ENCODE data around the gene TNFRSF19.

The TNFRSF19 gene

DNA sequence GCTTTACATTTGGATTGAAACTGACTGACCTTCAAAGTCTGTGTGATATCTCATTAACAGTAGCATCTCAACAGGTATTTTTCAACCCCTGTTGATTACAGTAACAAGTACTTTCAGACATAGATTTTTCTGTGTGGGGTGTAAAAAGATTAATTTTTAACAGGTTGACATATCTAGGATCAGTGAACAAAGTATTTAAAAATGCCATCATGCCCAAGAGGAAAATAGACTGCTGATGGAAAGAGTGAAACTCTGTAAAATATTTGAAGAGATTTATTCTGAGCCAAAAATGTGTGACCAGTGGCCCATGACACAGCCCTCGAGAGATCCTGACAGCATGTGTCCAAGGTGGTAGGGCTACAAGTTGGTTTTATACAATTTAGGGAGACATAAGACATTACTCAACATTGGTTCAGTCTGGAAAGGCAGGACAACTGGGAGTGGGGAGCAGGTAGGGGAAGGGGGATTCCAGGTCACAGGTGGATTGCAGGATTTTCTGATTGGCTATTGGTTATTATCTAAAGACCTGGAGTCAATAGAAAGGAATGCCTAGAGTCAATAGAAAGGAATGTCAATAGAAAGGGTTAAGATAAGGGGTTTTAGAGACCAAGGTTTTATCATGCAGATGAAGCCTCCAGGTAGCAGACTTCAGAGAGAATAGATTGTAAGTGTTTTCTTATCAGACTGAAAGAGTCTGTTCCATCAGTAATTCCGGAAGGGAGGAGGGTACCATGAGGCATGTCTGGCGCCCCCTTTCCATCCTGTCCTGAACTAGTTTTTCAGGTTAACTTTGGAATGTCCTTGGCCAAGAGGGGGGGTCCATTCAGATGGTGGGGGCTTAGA lies 29.1 kb downstream of the TNFRSF19 start:
- DNase-seq (ENCODE audit: low read depth): no peak
- no peak overlapping the region for H3K4me3 ChIP-seq (ENCODE audit: control insufficient read depth, low read depth, low read length)
- TF ChIP-seq, protein P1, sequence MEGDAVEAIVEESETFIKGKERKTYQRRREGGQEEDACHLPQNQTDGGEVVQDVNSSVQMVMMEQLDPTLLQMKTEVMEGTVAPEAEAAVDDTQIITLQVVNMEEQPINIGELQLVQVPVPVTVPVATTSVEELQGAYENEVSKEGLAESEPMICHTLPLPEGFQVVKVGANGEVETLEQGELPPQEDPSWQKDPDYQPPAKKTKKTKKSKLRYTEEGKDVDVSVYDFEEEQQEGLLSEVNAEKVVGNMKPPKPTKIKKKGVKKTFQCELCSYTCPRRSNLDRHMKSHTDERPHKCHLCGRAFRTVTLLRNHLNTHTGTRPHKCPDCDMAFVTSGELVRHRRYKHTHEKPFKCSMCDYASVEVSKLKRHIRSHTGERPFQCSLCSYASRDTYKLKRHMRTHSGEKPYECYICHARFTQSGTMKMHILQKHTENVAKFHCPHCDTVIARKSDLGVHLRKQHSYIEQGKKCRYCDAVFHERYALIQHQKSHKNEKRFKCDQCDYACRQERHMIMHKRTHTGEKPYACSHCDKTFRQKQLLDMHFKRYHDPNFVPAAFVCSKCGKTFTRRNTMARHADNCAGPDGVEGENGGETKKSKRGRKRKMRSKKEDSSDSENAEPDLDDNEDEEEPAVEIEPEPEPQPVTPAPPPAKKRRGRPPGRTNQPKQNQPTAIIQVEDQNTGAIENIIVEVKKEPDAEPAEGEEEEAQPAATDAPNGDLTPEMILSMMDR (conservative IDR thresholded peaks at IDR 0.05; ENCODE audit: control insufficient read depth, insufficient read depth, low read depth, low read length): no peak

DNA sequence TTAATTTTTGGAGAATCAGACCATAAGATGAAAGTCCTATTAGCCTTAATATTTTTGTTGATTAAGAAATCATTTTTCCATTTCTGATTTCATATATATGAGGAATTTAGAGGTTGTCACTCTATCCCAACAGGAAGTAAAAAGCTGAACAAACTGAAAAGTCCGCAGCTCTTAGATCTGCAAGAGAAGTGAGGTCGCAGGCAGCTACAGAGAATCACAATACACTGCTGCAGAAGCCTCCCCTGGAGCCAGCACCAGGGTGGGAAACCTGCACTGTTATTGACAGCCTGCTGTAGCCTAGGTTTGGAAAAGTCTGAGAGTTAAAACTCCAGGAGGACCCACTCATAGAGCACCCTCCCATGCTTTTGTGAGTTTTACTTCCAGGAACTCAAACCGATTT lies 29.9 kb downstream of the TNFRSF19 start:
- TF ChIP-seq, protein P1 (conservative IDR thresholded peaks at IDR 0.05; ENCODE audit: control insufficient read depth, insufficient read depth, low read depth, low read length): no peak
- DNase-seq (ENCODE audit: low read depth): no peak
- H3K4me3 ChIP-seq (ENCODE audit: control insufficient read depth, low read depth, low read length): no peak overlapping the region

DNA sequence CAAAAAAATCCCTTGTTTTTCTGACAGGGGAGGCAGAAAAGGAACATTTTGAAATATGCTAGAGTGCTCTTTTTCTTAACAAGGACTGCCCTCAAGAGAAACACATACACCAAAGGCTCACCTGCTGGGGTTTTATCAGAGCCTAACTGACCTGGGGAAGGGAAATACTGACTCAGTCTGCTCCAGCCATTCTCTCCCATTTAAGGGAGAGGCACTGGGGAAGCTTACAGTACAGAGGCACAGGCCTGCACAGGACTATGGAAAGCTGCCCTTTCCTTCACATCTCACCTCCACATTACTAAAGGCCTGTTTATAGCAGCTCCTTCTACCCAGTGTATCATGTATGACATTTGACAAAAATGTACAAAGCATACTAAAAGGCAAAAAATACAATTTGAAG lies 30.3 kb downstream of the TNFRSF19 start:
- TF ChIP-seq, protein P1 (conservative IDR thresholded peaks at IDR 0.05; ENCODE audit: control insufficient read depth, insufficient read depth, low read depth, low read length): no peak
- DNase-seq (ENCODE audit: low read depth): no peak
- H3K4me3 ChIP-seq (ENCODE audit: control insufficient read depth, low read depth, low read length): no peak overlapping the region

DNA sequence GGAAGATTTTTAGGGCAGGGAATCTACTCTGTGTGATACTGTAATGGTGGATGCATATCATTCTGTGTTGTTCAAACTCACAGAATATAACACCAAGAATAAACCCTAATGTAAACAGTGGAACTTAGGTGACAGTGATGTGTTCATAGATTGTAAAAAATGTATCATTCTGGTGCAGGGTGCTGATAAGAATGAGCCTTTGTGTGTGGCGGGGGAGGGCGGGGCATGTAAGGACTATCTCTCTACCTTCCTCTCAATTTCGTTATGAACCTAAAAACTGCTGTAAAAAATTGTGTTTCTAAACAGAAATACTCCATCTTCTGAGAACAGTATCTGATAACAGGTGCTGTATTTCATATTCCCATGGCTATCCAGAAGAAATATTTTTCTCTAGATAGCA lies 35.6 kb downstream of the TNFRSF19 start:
- TF ChIP-seq, protein P1 (conservative IDR thresholded peaks at IDR 0.05; ENCODE audit: control insufficient read depth, insufficient read depth, low read depth, low read length): no peak
- DNase-seq (ENCODE audit: low read depth): no peak
- no peak overlapping the region for H3K4me3 ChIP-seq (ENCODE audit: control insufficient read depth, low read depth, low read length)

DNA sequence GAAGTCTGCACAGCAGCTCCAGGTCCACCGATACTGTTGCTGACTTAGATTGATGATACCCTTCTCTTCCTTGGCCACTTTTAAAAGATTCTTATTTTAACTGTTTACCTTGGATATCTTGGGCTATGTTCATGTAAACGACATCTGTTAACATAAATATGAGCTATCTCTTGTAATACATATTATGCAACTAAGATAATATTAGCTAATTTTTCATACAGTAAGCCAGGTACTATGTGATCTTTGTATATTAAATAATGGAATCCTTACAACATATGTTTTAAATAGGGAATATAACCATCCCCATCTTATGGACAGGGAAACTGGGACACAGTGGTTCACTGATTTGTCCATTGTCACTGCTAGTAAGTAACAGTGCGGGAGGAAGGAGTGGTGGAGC lies 37.9 kb downstream of the TNFRSF19 start:
- H3K4me3 ChIP-seq (ENCODE audit: control insufficient read depth, low read depth, low read length): no peak overlapping the region
- TF ChIP-seq, protein P1 (conservative IDR thresholded peaks at IDR 0.05; ENCODE audit: control insufficient read depth, insufficient read depth, low read depth, low read length): no peak

DNA sequence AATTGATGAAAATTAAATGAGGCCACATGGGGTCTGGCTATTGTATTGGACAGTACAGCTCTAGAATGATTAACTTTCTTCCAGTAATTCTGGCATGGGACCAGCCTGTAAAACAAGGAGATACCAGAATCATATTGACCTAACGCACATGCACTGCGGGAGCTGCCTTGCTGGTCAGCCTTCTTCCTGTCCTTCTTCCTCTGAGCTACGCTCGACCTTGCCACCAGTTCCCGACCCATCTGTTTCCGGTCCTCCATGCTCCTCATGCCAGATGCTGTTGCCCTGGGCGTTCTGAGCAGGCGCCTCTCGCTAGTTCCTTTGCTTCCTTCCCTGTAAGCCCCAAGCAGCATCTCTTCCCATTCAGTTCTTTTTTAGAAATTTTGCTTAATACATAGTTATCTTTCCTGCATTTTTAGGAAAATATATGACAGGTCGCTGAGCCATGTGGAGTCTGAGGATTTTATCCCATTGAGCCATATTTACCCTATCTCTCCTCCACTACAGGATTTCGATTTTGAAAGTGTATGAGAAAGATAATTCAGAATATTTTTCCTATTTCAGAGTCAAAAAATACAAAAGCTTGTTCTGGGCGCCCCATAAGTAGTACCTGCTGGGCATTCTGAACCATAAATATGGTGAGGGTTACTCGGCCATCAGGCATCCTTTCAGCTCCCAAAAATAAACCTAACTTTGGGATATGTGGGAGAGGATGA lies 38.6 kb downstream of the TNFRSF19 start:
- TF ChIP-seq, protein P1 (conservative IDR thresholded peaks at IDR 0.05; ENCODE audit: control insufficient read depth, insufficient read depth, low read depth, low read length): no peak
- DNase-seq (ENCODE audit: low read depth): peak; percentile 32
- H3K4me3 ChIP-seq (ENCODE audit: control insufficient read depth, low read depth, low read length): no peak overlapping the region

More for the DNA sequence above, 37.9 kb downstream of the TNFRSF19 start:
- DNase-seq (ENCODE audit: low read depth): no peak
